HEK293T (cell line): ENCODE data around the gene CCDC9.

Source experiments
- CTCF ChIA-PET: fragments of 350-600 bp; formaldehyde crosslinking; extraction: SDS; loops from one replicate; lab custom pipeline; 2021; ENCODE audit warnings: antibody characterized with exemption, inconsistent platforms; lab: Yijun Ruan, JAX
- POLR2A ChIA-PET: fragments of 350-600 bp; formaldehyde crosslinking; extraction: SDS; loops from one replicate; lab custom pipeline; 2020; ENCODE audit warnings: antibody characterized with exemption, inconsistent platforms; lab: Yijun Ruan, JAX
- DNase-seq: peaks from one replicate; pipeline ENCODE4 v3.0.0; 2012; ENCODE audit warnings: mixed read lengths; ENCODE audit errors: extremely low spot score
- ARNT ChIP-seq: fragments of 450-650 bp; IDR thresholded peaks from 2 replicates; pipeline ENCODE4 v1.6.1; 2017; ENCODE audit warnings: mild to moderate bottlenecking
- BHLHE40 ChIP-seq: fragments of 450-650 bp; IDR thresholded peaks from 2 replicates; pipeline ENCODE4 v1.6.1; 2016; ENCODE audit warnings: mild to moderate bottlenecking, moderate library complexity, borderline replicate concordance
- CTBP1 ChIP-seq: fragments of 450-650 bp; IDR thresholded peaks from 2 replicates; pipeline ENCODE4 v1.6.1; 2016; ENCODE audit warnings: borderline replicate concordance
- FOXA1 ChIP-seq: fragments of 450-650 bp; IDR thresholded peaks from 2 replicates; pipeline ENCODE4 v1.6.1; 2016; ENCODE audit warnings: mild to moderate bottlenecking
- FOXM1 ChIP-seq: fragments of 450-650 bp; IDR thresholded peaks from 2 replicates; pipeline ENCODE4 v1.6.1; 2017; ENCODE audit warnings: mild to moderate bottlenecking, borderline replicate concordance
- HDGF ChIP-seq: fragments of 450-650 bp; IDR thresholded peaks from 2 replicates; pipeline ENCODE4 v1.6.1; 2017; ENCODE audit warnings: antibody characterized with exemption, borderline replicate concordance
- L3MBTL2 ChIP-seq: fragments of 450-650 bp; conservative IDR thresholded peaks from 2 replicates; pipeline ENCODE4 v1.6.1; 2016; ENCODE audit warnings: mild to moderate bottlenecking
- LEF1 ChIP-seq: fragments of 450-650 bp; IDR thresholded peaks from 2 replicates; pipeline ENCODE4 v1.6.1; 2017; ENCODE audit warnings: mild to moderate bottlenecking, borderline replicate concordance
- NFRKB ChIP-seq: fragments of 450-650 bp; IDR thresholded peaks from 2 replicates; pipeline ENCODE4 v1.6.1; 2016; ENCODE audit warnings: mild to moderate bottlenecking, moderate library complexity
- PKNOX1 ChIP-seq: fragments of 450-650 bp; IDR thresholded peaks from 2 replicates; pipeline ENCODE4 v1.6.1; 2016
- SP1 ChIP-seq: fragments of 450-650 bp; IDR thresholded peaks from 2 replicates; pipeline ENCODE4 v1.6.1; 2017
- SUZ12 ChIP-seq: fragments of 450-650 bp; IDR thresholded peaks from 2 replicates; pipeline ENCODE4 v1.6.1; 2016; ENCODE audit warnings: mild to moderate bottlenecking
- TARDBP ChIP-seq: fragments of 450-650 bp; IDR thresholded peaks from 2 replicates; pipeline ENCODE4 v1.6.1; 2016

Gene CCDC9

GRCh38 chr19:47221890-47222289 lies 34.4 kb upstream of the CCDC9 start:
- TF ChIP-seq CTBP1, result no peak
- no peak for TF ChIP-seq BHLHE40
- TF ChIP-seq SP1, result no peak
- TF ChIP-seq LEF1, result no peak
- TF ChIP-seq SUZ12, result no peak
- no peak for TF ChIP-seq L3MBTL2
- no peak for TF ChIP-seq TARDBP
- TF ChIP-seq FOXA1, result no peak
- CTCF ChIA-PET, result interaction anchor here (0.5 to 1.4 kb wide), 3 partner anchors 11 to 516 kb away, joined by 3 read pairs; no protein-coding TSS in a partner anchor
- DNase-seq, result no peak
- POLR2A ChIA-PET, result no interaction called here

- DNase-seq, result peak; percentile 96
- POLR2A ChIA-PET, result interaction anchor here (0.5 to 2.7 kb wide), 16 partner anchors 9 to 177 kb away, joined by 3 to 42 read pairs (median 6); partner anchors contain the start of genes CCDC9, DHX34, SAE1 and ZC3H4
- CTCF ChIA-PET, result interaction anchor here (0.7 to 1.5 kb wide), 2 partner anchors 15 to 18 kb away, joined by 5 to 9 read pairs; no protein-coding TSS in a partner anchor
- TF ChIP-seq FOXM1 (no peak), HDGF (no peak), TARDBP (no peak), NFRKB (no peak), ARNT (no peak)
Observed at GRCh38 chr19:47225746-47226425, 30.4 kb upstream of the CCDC9 start.

GRCh38 chr19:47226426-47227351 lies 29.6 kb upstream of the CCDC9 start:
- no peak for DNase-seq
- TF ChIP-seq FOXA1, result no peak
- 0 out of 2 replicates have a peak, but pooled peaks have one; percentile 17 for TF ChIP-seq CTBP1
- 0 out of 2 replicates have a peak, but pooled peaks have one; percentile 36 for TF ChIP-seq TARDBP
- POLR2A ChIA-PET, result interaction anchor here (0.6 to 2.7 kb wide), 13 partner anchors 10 to 848 kb away, joined by 3 to 42 read pairs (median 7); partner anchors contain the start of genes CCDC9 and DHX34
- CTCF ChIA-PET, result interaction anchor here (1.5 kb wide), 1 partner anchor 16 kb away, joined by 9 read pairs; no protein-coding TSS in a partner anchor

GRCh38 chr19:47227352-47228167 lies 28.8 kb upstream of the CCDC9 start:
- ChIA-PET CTCF (interaction anchor here (0.6 kb wide), 1 partner anchor 102 kb away, joined by 5 read pairs; no protein-coding TSS in a partner anchor), POLR2A (interaction anchor here (0.6 to 2.7 kb wide), 4 partner anchors 16 to 849 kb away, joined by 3 to 42 read pairs (median 18); no protein-coding TSS in a partner anchor)
- TF ChIP-seq FOXA1 (no peak), HDGF (no peak), BHLHE40 (no peak), PKNOX1 (no peak), NFRKB (no peak)
- peak; percentile 60 for DNase-seq

- CTCF ChIA-PET, result no interaction called here
- no peak for DNase-seq
Observed at GRCh38 chr19:47228168-47228936, 28.0 kb upstream of the CCDC9 start.

GRCh38 chr19:47228937-47229675 lies 27.2 kb upstream of the CCDC9 start:
- TF ChIP-seq NFRKB (no peak), TARDBP (peak; percentile 75), BHLHE40 (no peak), CTBP1 (peak; percentile 12), ARNT (no peak)
- POLR2A ChIA-PET, result interaction anchor here (1.2 kb wide), 1 partner anchor 15 kb away, joined by 8 read pairs; no protein-coding TSS in a partner anchor
- CTCF ChIA-PET, result no interaction called here
- DNase-seq, result no peak

More at GRCh38 chr19:47228168-47228936, 28.0 kb upstream of the CCDC9 start:
- TF ChIP-seq HDGF (peak; percentile 86; the same call in 1 of the 2 replicates), BHLHE40 (no peak), CTBP1 (no peak)
- POLR2A ChIA-PET, result interaction anchor here (2.7 kb wide), 1 partner anchor 17 kb away, joined by 30 read pairs; no protein-coding TSS in a partner anchor
